Mucosa of stomach (tissue), 1 donor: ENCODE measurements around the gene RGS4.

Experiments
- H3K27me3 ChIP-seq: one replicate; pipeline ENCODE4 v1.7.0; 2013; ENCODE audit warnings: mild to moderate bottlenecking, low read length; ENCODE audit not compliant: control insufficient read depth, insufficient read depth
- H3K36me3 ChIP-seq: one replicate; pipeline ENCODE4 v1.7.0; 2013; ENCODE audit warnings: low read length; ENCODE audit not compliant: control insufficient read depth, insufficient read depth
- H3K4me1 ChIP-seq: one replicate; pipeline ENCODE4 v1.7.0; 2013; ENCODE audit warnings: mild to moderate bottlenecking, low read length; ENCODE audit not compliant: control insufficient read depth, insufficient read depth
- H3K4me3 ChIP-seq: one replicate; pipeline ENCODE4 v1.7.0; 2013; ENCODE audit warnings: low read length
- H3K9ac ChIP-seq: one replicate; pipeline ENCODE4 v1.7.0; 2013; ENCODE audit warnings: mild to moderate bottlenecking, low read length, moderate library complexity
- H3K9me3 ChIP-seq: one replicate; pipeline ENCODE4 v1.7.0; 2013; ENCODE audit warnings: mild to moderate bottlenecking, low read length, moderate library complexity; ENCODE audit not compliant: control insufficient read depth
- donor health status: Pancreatic carcinoma.

Gene RGS4

GRCh38 chr1:163071405-163072255 is 2.5 kb downstream of the RGS4 start:
- H3K27me3 ChIP-seq, result no peaks in the 10 kb centered on the region
- no peaks in the 10 kb centered on the region for H3K36me3 ChIP-seq
- H3K9me3 ChIP-seq, result no peaks in the 10 kb centered on the region
- no peak overlapping the region for H3K4me3 ChIP-seq
- H3K9ac ChIP-seq, result no peak overlapping the region
- no peaks in the 10 kb centered on the region for H3K4me1 ChIP-seq

DNA sequence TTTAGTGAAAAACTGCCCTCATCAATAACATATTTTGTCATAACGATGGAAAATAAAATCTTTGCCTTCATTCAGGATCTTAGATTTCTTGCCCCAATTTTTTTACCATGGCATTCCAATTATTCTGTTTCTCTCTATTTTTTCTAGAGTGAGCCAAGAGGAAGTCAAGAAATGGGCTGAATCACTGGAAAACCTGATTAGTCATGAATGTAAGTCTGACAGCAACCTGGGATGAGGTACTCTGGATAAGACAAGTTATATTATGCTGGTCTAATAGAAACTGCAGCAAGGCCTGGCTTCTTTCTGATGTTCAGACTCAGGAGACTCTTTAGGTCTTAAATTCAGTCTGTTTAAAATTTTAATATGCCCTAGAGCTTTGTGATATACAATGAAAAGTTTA is 3.5 kb downstream of the RGS4 start:
- no peak overlapping the region for H3K4me3 ChIP-seq
- H3K27me3 ChIP-seq, result no peaks in the 10 kb centered on the region
- no peaks in the 10 kb centered on the region for H3K9me3 ChIP-seq
- H3K4me1 ChIP-seq, result no peaks in the 10 kb centered on the region
- H3K36me3 ChIP-seq, result no peaks in the 10 kb centered on the region
- no peak overlapping the region for H3K9ac ChIP-seq

DNA sequence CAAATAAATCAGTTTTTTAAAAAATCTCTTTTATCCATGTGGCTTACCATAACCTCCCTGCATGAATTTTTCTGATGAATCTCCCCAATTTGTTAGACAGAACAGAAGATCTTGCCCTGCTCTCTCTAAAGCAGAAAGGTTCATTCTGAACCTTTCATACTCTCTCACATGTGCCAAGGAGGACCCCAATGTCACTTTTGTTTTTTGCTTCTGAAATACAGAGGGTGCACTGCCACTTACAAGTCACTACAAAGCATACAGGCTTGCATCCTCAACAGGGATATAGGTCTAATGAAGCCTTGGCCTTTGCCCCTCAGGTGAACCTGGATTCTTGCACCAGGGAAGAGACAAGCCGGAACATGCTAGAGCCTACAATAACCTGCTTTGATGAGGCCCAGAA is 4.8 kb downstream of the RGS4 start:
- Histone ChIP-seq H3K4me1 (no peaks in the 10 kb centered on the region), H3K27me3 (no peaks in the 10 kb centered on the region), H3K9ac (no peak overlapping the region), H3K9me3 (no peaks in the 10 kb centered on the region), H3K4me3 (no peak overlapping the region), H3K36me3 (no peaks in the 10 kb centered on the region)

DNA sequence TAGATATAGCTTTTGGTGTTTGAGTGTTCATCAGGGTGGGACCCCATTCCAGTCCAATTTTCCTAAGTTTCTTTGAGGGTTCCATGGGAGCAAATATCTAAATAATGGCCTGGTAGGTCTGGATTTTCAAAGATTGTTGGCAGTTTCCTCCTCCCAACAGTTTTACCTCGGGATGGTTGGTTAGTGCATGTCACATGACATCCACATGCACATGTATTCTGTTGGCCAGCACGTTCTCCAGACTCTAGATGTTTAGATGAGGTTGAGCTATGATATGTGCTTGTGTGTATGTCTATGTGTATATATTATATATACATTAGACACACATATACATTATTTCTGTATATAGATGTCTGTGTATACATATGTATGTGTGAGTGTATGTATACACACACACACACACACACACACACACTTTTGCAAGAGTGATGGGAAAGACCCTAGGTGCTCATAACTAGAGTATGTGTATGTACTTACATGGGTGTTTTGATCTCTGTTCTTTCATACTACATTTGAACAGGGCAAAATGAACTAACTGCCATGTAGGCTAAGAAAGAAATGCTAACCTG is 5.6 kb downstream of the RGS4 start:
- Histone ChIP-seq H3K9ac (no peak overlapping the region), H3K4me1 (no peaks in the 10 kb centered on the region), H3K9me3 (no peaks in the 10 kb centered on the region), H3K36me3 (no peaks in the 10 kb centered on the region), H3K4me3 (no peak overlapping the region), H3K27me3 (no peaks in the 10 kb centered on the region)

GRCh38 chr1:163076044-163076443 is 6.9 kb downstream of the RGS4 start:
- Histone ChIP-seq H3K36me3 (no peaks in the 10 kb centered on the region), H3K4me1 (no peaks in the 10 kb centered on the region), H3K27me3 (no peaks in the 10 kb centered on the region), H3K4me3 (no peak overlapping the region), H3K9me3 (no peaks in the 10 kb centered on the region), H3K9ac (no peak overlapping the region)

DNA sequence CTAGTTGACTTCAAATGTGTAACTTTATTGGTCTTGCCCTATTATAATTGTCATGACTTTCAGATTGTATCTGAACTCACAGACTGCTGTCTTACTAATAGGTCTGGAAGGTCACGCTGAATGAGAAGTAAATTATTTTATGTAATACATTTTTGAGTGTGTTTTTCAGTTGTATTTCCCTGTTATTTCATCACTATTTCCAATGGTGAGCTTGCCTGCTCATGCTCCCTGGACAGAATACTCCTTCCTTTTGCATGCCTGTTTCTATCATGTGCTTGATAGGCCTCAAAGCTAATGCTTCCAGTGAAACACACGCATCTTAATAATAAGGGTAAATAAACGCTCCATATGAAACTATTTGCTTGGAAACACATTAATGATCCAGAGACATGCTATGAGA is 7.3 kb downstream of the RGS4 start:
- H3K4me1 ChIP-seq, result no peaks in the 10 kb centered on the region
- no peaks in the 10 kb centered on the region for H3K9me3 ChIP-seq
- H3K4me3 ChIP-seq, result no peak overlapping the region
- no peaks in the 10 kb centered on the region for H3K27me3 ChIP-seq
- H3K36me3 ChIP-seq, result no peaks in the 10 kb centered on the region
- H3K9ac ChIP-seq, result no peak overlapping the region

DNA sequence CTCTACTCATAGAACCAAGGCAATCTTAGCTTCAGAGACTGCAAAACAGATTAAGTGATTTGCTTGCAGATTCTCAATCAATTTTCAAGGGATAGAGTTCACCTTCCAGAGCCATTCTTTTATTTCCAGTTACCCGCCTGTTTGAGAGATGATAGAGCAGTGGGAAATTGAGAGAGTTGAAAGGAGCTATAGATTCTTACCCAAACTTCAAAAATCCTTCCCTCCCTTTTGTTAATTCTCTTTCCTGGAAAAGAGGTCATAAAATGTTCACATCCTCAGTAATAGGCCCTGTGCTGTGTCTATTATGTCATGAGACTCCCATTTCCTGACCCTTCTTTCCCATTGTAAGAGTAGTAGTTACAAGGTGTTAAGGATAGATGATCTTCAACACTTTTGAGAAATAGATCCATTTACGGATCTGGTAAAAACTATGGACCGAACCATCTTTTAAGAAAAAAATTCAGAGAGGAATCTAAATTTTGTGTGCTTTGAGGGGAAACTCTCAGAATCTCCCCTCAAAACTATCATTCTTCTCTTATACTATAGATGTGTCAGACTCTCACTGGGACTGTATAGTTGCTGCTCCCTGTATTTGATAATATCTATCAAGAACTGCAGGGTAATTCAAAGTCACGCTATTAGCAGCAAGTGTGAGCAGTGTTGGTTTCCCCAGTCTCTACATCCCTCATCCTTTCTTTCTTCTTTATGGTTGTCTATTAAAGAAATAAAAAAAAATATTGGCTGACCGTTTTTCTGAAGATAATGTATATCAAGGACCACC is 8.0 kb downstream of the RGS4 start:
- no peaks in the 10 kb centered on the region for H3K9me3 ChIP-seq
- H3K4me1 ChIP-seq, result no peaks in the 10 kb centered on the region
- no peak overlapping the region for H3K4me3 ChIP-seq
- no peaks in the 10 kb centered on the region for H3K36me3 ChIP-seq
- no peaks in the 10 kb centered on the region for H3K27me3 ChIP-seq
- no peak overlapping the region for H3K9ac ChIP-seq

DNA sequence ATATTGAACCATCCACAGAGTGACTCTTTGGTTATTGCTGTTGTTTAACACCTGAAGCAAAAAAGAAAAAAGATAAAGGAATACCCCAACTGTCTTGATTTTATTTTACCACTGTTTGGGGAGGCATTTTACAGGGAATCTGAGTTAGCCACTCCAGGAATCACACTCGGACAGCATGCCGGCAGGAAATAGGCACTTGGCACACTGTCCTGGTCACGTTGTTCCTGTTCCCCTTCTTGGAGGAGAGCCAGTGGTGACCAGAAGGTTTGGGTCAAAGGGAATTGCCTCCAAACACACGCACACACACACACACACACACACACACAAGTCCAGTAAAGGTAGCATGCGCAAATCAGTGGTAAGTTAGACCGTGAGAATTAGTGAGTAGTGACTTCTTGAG is 13.8 kb downstream of the RGS4 start:
- Histone ChIP-seq H3K9ac (no peak overlapping the region), H3K4me1 (no peaks in the 10 kb centered on the region), H3K4me3 (no peak overlapping the region), H3K36me3 (no peaks in the 10 kb centered on the region), H3K9me3 (no peaks in the 10 kb centered on the region), H3K27me3 (no peaks in the 10 kb centered on the region)

- no peaks in the 10 kb centered on the region for H3K9me3 ChIP-seq
- no peaks in the 10 kb centered on the region for H3K27me3 ChIP-seq
- H3K4me3 ChIP-seq, result no peak overlapping the region
- H3K36me3 ChIP-seq, result no peaks in the 10 kb centered on the region
- H3K9ac ChIP-seq, result no peak overlapping the region
- H3K4me1 ChIP-seq, result no peaks in the 10 kb centered on the region
These were observed 14.5 kb downstream of the RGS4 start for GRCh38 chr1:163083690-163084089.

GRCh38 chr1:163084330-163084729 is 15.2 kb downstream of the RGS4 start:
- no peaks in the 10 kb centered on the region for H3K27me3 ChIP-seq
- no peaks in the 10 kb centered on the region for H3K4me1 ChIP-seq
- no peaks in the 10 kb centered on the region for H3K9me3 ChIP-seq
- H3K4me3 ChIP-seq, result no peak overlapping the region
- H3K36me3 ChIP-seq, result no peaks in the 10 kb centered on the region
- no peak overlapping the region for H3K9ac ChIP-seq

DNA sequence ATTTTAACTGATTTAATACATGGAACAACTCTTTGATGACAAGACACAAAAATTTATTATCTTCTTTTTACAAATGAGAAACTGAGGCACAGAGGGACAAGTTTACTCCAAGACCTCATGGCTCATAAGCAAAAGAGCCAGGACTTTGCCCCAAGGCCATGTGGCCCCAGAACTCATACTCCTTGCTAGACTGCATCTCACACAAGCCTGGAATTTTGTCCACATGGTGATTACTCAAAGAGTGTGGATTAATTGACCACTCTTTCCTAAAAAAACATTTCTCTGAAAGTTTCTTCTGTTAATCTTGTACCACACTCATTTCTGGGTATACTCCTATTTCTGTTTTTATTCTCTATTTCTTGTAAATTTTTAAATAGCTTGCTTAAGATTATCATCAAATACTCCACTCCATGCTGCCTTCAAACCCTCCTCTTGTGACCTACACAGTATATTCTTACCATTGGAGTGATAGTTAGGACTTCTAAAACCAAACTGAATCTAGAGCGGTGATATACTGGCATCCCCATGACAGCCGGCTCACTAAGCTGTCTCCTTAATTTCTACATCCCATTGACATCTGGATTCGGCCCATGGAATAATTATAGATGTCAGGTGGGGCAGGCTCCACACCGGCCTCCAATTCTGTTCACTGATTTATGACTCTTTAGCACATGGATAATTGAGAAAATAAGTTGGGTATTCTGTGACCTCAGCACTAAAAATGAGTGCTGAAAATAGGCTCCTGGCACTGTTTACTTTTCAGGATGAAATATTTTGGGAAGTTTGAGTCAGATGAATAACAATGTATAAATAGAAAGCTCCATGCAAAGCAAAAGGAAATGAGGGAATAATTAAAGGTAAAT is 16.1 kb downstream of the RGS4 start:
- Histone ChIP-seq H3K9me3 (no peaks in the 10 kb centered on the region), H3K4me3 (no peak overlapping the region), H3K9ac (no peak overlapping the region), H3K36me3 (no peaks in the 10 kb centered on the region), H3K27me3 (no peaks in the 10 kb centered on the region), H3K4me1 (no peaks in the 10 kb centered on the region)
